Breast epithelium (tissue), 4 donors: ENCODE data around the gene KRT76. TPM values are rescaled to one million over a fixed set of nuclear protein-coding genes. Genes with fewer than 3 reads are reported as not detected.

ENCODE experiments used
- DNase-seq, 2 donors: peaks; one replicate each; pipeline ENCODE4 v3.0.0-alpha.2; 2019; ENCODE audit warnings: low spot score in 2 of 2
- H3K27ac ChIP-seq, 2 donors: fragments of 200-600 bp; sonication (generic) in 1 of 2; one replicate each; pipeline ENCODE4 v1.5.1; 2016 to 2019; ENCODE audit warnings: mild to moderate bottlenecking in 1 of 2
- H3K27me3 ChIP-seq, 2 donors: fragments of 200-600 bp; sonication (generic) in 1 of 2; one replicate each; pipeline versions ENCODE4 v1.5.1 to v1.6.0; 2017 to 2019; ENCODE audit warnings: control low read depth in 1 of 2, mild to moderate bottlenecking in 1 of 2
- H3K36me3 ChIP-seq: fragments of 200-600 bp; one replicate; pipeline ENCODE4 v1.5.1; 2019
- H3K4me1 ChIP-seq, 2 donors: fragments of 200-600 bp; sonication (generic); one replicate each; pipeline ENCODE4 v1.5.1; 2016 to 2019; ENCODE audit warnings: control low read depth in 1 of 2
- H3K4me3 ChIP-seq, 3 donors: fragments of 200-600 bp; sonication (generic); 1 replicate in 2 of 3; 2 replicates in 1 of 3; pipeline ENCODE4 v1.5.1; 2016 to 2019; ENCODE audit warnings: mild to moderate bottlenecking in 3 of 3, moderate library complexity in 2 of 3
- H3K9me3 ChIP-seq, 2 donors: fragments of 200-600 bp; sonication (generic) in 1 of 2; one replicate each; pipeline ENCODE4 v1.5.1; 2016 to 2019; ENCODE audit warnings: control low read depth in 1 of 2
- POLR2A ChIP-seq: fragments of 450-650 bp; IDR thresholded peaks from one replicate; pipeline ENCODE4 v1.6.1; 2016; ENCODE audit warnings: antibody characterized with exemption, mild to moderate bottlenecking, moderate library complexity
- POLR2AphosphoS5 ChIP-seq, 3 donors: sonication (generic); formaldehyde crosslinking; IDR thresholded peaks; one replicate each; pipeline ENCODE4 v1.6.1; 2017; ENCODE audit warnings: antibody characterized with exemption in 3 of 3
- intact Hi-C: fragments of 100-400 bp; cut with DNase I; formaldehyde crosslinking; loops from one replicate; pipeline ENCODE4 v1.15.1; 2023; ENCODE audit warnings: low total_unique reads
- total RNA-seq, 3 donors: library from RNA; depleted of rRNA; stranded (reverse); fragments of >200 nt; gene quantifications; one replicate each; pipeline ENCODE4 v1.1.0, GENCODE V29; 2016
- TF ChIP-seq, protein P1 (sequence below), 3 donors: fragments of 450-650 bp; IDR thresholded peaks; one replicate each; pipeline ENCODE4 v1.5.1; 2016 to 2017; ENCODE audit warnings: antibody characterized with exemption in 3 of 3, mild to moderate bottlenecking in 3 of 3, moderate library complexity in 3 of 3

The KRT76 gene
- total RNA-seq, 3 donors from 2014 or later: not detected

DNA sequence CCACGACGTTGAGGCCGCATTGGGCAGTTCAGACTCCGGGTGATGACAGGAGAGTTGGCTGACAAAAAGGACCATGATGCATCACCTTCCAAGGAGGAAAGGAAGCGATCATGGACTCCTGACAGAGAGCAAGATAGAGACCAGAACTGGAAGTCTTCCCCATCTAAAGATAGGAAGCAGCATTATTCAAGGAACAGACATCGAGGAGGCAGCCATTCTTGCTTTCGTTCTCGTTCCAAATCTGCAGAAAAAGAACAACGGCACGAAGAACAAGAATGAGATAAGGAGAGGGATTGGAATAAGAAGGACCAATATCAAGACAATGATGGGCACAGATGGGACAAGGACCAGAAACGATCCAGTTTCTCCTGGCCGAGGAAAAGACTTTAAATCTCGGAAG is 46.8 kb downstream of the KRT76 start:
- no peak for DNase-seq
- Histone ChIP-seq H3K4me1 (no peaks in the 10 kb centered on the region), H3K27me3 (peaks cover 0 to 10% of the 10 kb centered on the region in 2 donors), H3K27ac (no peak overlapping the region), H3K4me3 (no peak overlapping the region), H3K9me3 (no peaks in the 10 kb centered on the region), H3K36me3 (no peaks in the 10 kb centered on the region)
- TF ChIP-seq POLR2A: no peak
- TF ChIP-seq, protein P1, sequence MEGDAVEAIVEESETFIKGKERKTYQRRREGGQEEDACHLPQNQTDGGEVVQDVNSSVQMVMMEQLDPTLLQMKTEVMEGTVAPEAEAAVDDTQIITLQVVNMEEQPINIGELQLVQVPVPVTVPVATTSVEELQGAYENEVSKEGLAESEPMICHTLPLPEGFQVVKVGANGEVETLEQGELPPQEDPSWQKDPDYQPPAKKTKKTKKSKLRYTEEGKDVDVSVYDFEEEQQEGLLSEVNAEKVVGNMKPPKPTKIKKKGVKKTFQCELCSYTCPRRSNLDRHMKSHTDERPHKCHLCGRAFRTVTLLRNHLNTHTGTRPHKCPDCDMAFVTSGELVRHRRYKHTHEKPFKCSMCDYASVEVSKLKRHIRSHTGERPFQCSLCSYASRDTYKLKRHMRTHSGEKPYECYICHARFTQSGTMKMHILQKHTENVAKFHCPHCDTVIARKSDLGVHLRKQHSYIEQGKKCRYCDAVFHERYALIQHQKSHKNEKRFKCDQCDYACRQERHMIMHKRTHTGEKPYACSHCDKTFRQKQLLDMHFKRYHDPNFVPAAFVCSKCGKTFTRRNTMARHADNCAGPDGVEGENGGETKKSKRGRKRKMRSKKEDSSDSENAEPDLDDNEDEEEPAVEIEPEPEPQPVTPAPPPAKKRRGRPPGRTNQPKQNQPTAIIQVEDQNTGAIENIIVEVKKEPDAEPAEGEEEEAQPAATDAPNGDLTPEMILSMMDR (IDR thresholded peaks at IDR 0.05): no peak
- intact Hi-C loops: no loop called here

GRCh38 chr12:52729147-52729546 is 48.0 kb downstream of the KRT76 start:
- Histone ChIP-seq H3K4me3 (no peak overlapping the region), H3K36me3 (no peaks in the 10 kb centered on the region), H3K9me3 (no peaks in the 10 kb centered on the region), H3K27ac (no peak overlapping the region), H3K4me1 (no peaks in the 10 kb centered on the region), H3K27me3 (peaks cover 0 to 4% of the 10 kb centered on the region in 2 donors)
- intact Hi-C loops: no loop called here
- no peak for TF ChIP-seq POLR2A
- TF ChIP-seq, protein P1 (IDR thresholded peaks at IDR 0.05): no peak
- no peak for TF ChIP-seq POLR2AphosphoS5 (IDR thresholded peaks at IDR 0.05)
- no peak for DNase-seq

DNA sequence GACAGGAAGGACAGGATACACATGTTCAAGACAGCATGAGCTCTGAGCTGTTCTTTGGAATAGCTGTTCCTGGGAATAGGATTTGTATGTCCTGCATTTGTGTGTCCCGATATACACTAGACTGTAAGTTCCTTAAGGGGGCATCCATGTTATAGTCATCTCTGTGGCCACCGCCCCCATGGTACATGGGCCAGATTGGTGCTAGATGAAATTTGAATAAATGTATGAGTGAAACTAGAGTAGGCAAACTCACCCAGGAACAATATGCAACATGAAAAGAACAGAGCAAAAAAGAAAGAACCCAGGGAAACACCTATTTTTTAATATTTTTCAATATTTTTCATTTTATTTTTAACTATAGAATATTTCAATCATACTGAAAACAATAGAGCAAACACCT is 48.8 kb downstream of the KRT76 start:
- Histone ChIP-seq H3K4me1 (no peaks in the 10 kb centered on the region), H3K4me3 (no peak overlapping the region), H3K27me3 (peaks cover 0 to 4% of the 10 kb centered on the region in 2 donors), H3K27ac (no peak overlapping the region), H3K9me3 (no peaks in the 10 kb centered on the region), H3K36me3 (no peaks in the 10 kb centered on the region)
- no peak for TF ChIP-seq POLR2AphosphoS5 (IDR thresholded peaks at IDR 0.05)
- TF ChIP-seq, protein P1 (IDR thresholded peaks at IDR 0.05): no peak
- no peak for DNase-seq
- intact Hi-C loops: no loop called here

DNA sequence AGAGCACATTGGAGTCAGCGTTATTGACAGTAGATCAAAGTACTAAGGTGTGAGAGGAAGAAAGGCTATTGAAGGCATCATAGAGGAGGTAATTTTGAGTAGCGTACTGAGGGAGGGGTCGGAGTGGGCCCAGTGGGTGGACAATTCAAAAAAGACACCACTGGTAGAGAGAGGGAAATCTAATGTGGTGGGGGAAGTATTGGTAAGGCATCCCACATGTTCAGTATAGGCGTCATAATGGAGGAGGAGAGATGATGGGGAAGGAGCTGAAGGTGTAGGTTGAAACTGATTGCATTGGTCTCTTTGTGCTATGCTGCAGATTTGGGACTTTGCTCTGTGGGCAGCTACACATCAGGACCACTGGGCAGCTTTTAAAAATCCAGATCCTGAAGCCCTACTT is 50.1 kb downstream of the KRT76 start:
- no peaks in the 10 kb centered on the region for H3K9me3 ChIP-seq
- intact Hi-C loops: no loop called here
- DNase-seq: no peak
- H3K4me1 ChIP-seq: no peaks in the 10 kb centered on the region
- no peak overlapping the region for H3K4me3 ChIP-seq
- peaks cover 0 to 4% of the 10 kb centered on the region in 2 donors for H3K27me3 ChIP-seq
- no peaks in the 10 kb centered on the region for H3K36me3 ChIP-seq
- no peak overlapping the region for H3K27ac ChIP-seq
- TF ChIP-seq POLR2AphosphoS5 (IDR thresholded peaks at IDR 0.05) (no peak), POLR2A (no peak)
- TF ChIP-seq, protein P1 (IDR thresholded peaks at IDR 0.05): no peak

DNA sequence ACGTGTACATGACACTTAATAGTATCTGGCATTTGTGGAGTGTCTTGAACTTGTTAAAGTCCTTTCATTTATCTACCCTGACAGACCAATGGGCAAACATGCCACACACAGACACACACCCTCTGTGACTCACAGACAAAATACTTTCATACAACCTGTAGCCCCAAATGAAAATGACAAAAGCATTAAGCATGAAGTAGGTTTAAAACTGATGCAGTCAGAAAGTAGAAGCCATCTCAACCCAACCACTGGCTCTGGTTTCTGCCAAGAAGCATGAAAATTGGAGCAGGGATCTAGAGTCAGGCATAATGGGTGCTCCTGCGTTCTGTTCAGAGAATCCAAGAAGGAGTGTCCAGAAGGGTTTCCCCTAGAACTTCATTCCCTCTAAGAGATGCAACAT is 50.7 kb downstream of the KRT76 start:
- no peak overlapping the region for H3K4me3 ChIP-seq
- TF ChIP-seq, protein P1 (IDR thresholded peaks at IDR 0.05): no peak
- TF ChIP-seq POLR2A (no peak), POLR2AphosphoS5 (IDR thresholded peaks at IDR 0.05) (no peak)
- intact Hi-C loops: no loop called here

More for the DNA sequence above, 50.7 kb downstream of the KRT76 start:
- H3K27me3 ChIP-seq: peaks cover 0 to 4% of the 10 kb centered on the region in 2 donors
- no peak overlapping the region for H3K27ac ChIP-seq
- no peaks in the 10 kb centered on the region for H3K4me1 ChIP-seq
- no peaks in the 10 kb centered on the region for H3K9me3 ChIP-seq
- DNase-seq: no peak
- no peaks in the 10 kb centered on the region for H3K36me3 ChIP-seq
